HG02798 (cell line): Measurements from ENCODE around the gene PCMT1.
"Not testable (repeated sequence)": the region's sequence is repeated elsewhere in the genome, so short reads cannot be mapped to it uniquely, and the experiment has no call there.

Experiments used
- ATAC-seq: cut with Tn5 transposase; IDR thresholded peaks from one replicate; pipeline ENCODE4 v1.9.1; 2021; ENCODE audit warnings: mild to moderate bottlenecking; ENCODE audit not compliant: unreplicated experiment, poor library complexity

Gene PCMT1

GRCh38 chr6:149749082-149749593, 403 bp upstream of the PCMT1 start:
- ATAC-seq, result not testable (repeated sequence)

- ATAC-seq, result peak; percentile 35
Observed at GRCh38 chr6:149750136-149750609, 632 bp downstream of the PCMT1 start.

GRCh38 chr6:149751239-149751638, 1.7 kb downstream of the PCMT1 start:
- ATAC-seq, result no peak

- not testable (repeated sequence) for ATAC-seq
Observed at GRCh38 chr6:149751920-149752319, 2.4 kb downstream of the PCMT1 start.

- ATAC-seq, result no peak
Observed at GRCh38 chr6:149752600-149753373, 3.2 kb downstream of the PCMT1 start.

- ATAC-seq, result not testable (repeated sequence)
Observed at GRCh38 chr6:149753374-149753637, 3.8 kb downstream of the PCMT1 start.

- no peak for ATAC-seq
Observed at GRCh38 chr6:149754548-149754947, 5.0 kb downstream of the PCMT1 start.

GRCh38 chr6:149755300-149756260, 6.0 kb downstream of the PCMT1 start:
- ATAC-seq, result peak; percentile 63

GRCh38 chr6:149756261-149756636, 6.7 kb downstream of the PCMT1 start:
- ATAC-seq, result no peak

GRCh38 chr6:149761438-149761837, 11.9 kb downstream of the PCMT1 start:
- ATAC-seq, result peak; percentile 97

GRCh38 chr6:149763866-149764265, 14.3 kb downstream of the PCMT1 start:
- ATAC-seq, result no peak

GRCh38 chr6:149766156-149766769, 16.7 kb downstream of the PCMT1 start:
- no peak for ATAC-seq

GRCh38 chr6:149769676-149770075, 20.1 kb downstream of the PCMT1 start:
- ATAC-seq, result no peak

- no peak for ATAC-seq
Observed at GRCh38 chr6:149771185-149771584, 21.6 kb downstream of the PCMT1 start.

GRCh38 chr6:149771925-149772324, 22.4 kb downstream of the PCMT1 start:
- ATAC-seq, result no peak

- no peak for ATAC-seq
Observed at GRCh38 chr6:149777624-149778023, 28.1 kb downstream of the PCMT1 start.

- no peak for ATAC-seq
Observed at GRCh38 chr6:149779644-149779963, 30.1 kb downstream of the PCMT1 start.

GRCh38 chr6:149781715-149782114, 32.2 kb downstream of the PCMT1 start:
- no peak for ATAC-seq

GRCh38 chr6:149782337-149782736, 32.8 kb downstream of the PCMT1 start:
- ATAC-seq, result no peak

- ATAC-seq, result no peak
Observed at GRCh38 chr6:149783551-149783950, 34.0 kb downstream of the PCMT1 start.

- no peak for ATAC-seq
Observed at GRCh38 chr6:149806127-149806526, 56.6 kb downstream of the PCMT1 start.
